ENCODE results near the gene TPSD1.

DNA sequence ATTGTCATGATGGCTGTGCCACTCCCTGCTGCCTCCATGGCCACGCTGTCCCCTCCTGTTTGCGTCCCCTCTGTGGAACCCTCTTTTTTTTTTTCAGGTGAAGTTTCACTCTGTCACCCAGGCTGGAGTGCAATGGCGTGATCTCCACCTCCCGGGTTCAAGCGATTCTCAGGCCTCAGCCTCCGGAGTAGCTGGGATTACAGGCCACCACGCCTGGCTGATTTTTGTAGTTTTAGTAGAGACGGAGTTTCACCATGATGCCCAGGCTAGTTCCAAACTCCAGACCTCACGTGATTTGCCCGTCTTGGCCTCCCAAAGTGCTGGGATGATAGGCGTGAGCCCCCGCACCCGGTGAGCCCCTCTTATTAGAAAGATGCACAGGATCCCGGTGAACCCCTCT is 42.5 kb downstream of the TPSD1 start:
- TF ChIP-seq, protein P1, sequence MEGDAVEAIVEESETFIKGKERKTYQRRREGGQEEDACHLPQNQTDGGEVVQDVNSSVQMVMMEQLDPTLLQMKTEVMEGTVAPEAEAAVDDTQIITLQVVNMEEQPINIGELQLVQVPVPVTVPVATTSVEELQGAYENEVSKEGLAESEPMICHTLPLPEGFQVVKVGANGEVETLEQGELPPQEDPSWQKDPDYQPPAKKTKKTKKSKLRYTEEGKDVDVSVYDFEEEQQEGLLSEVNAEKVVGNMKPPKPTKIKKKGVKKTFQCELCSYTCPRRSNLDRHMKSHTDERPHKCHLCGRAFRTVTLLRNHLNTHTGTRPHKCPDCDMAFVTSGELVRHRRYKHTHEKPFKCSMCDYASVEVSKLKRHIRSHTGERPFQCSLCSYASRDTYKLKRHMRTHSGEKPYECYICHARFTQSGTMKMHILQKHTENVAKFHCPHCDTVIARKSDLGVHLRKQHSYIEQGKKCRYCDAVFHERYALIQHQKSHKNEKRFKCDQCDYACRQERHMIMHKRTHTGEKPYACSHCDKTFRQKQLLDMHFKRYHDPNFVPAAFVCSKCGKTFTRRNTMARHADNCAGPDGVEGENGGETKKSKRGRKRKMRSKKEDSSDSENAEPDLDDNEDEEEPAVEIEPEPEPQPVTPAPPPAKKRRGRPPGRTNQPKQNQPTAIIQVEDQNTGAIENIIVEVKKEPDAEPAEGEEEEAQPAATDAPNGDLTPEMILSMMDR (IDR thresholded peaks at IDR 0.05): no peak
- no peak for TF ChIP-seq POLR2A (IDR thresholded peaks at IDR 0.05)

Measured in uterus (tissue), 2 donors.